ENCODE measurements around the gene CCDC152. TPM values are rescaled to one million over a fixed set of nuclear protein-coding genes. Genes with fewer than 3 reads are reported as not detected.
A peak's percentile ranks its signal among the peaks of the same experiment; 100 is the strongest.

Gene CCDC152
- total and polyA plus RNA-seq, 2 of the 13 experiments (the other 11 are each of a cell fraction or from before 2014, with no cell fraction given), result 0.20 to 0.36 TPM

DNA sequence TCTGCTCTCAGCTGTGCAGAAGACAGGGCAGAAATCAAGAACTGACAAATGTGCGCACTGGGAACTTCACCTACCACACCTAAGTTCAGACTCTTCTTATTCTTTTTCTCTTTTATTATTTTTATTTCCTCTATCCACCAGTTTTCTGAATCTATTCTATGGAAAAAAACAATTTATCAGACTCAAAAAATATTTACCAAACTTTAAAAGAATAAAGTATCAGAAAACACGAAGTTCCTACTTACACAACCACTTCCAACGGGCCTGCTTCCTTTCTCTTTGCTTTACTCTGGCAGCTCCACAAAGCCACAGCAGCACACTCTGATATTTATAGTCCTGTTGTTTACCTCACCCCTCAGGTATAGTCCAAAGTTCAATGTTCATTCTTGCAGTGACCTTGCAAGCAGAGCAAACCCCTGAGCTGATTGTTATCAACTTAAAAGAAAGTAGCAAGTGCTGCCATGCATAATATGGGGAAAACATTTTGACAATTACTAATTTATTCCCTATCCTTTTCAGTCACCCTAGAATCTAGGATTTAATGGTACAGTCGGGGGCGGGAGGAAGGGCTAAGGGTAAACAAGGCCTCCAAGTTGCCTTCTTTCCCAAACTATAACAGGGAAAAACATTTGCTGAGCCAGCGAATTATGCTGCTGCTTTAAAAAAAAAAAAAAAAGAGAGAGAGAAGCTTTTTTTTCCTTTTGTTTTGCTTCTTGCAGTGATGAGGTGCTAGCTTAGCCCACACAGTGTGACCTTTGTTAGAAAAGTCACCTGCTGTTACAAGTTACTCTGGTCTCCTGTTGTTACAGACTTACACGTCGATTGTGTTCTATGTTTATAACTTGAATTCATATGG, 55.2 kb downstream of the CCDC152 start, which contains the start of gene SELENOP (continued):
- TF ChIP-seq HNF4G (IDR thresholded peaks at IDR 0.05; ENCODE audit: borderline replicate concordance, low read depth, low read length), result peak; percentile 99
- peak; percentile 96 for TF ChIP-seq HNF4G (CRISPR knock-in tag; IDR thresholded peaks at IDR 0.05; ENCODE audit: borderline replicate concordance, low read depth)
- no peak for TF ChIP-seq LCORL (IDR thresholded peaks at IDR 0.05)
- no peak for TF ChIP-seq LCORL (CRISPR knock-in tag; IDR thresholded peaks at IDR 0.05)
- TF ChIP-seq MIER3 (CRISPR knock-in tag; IDR thresholded peaks at IDR 0.05; ENCODE audit: borderline replicate concordance), result peak; percentile 87
- TF ChIP-seq ZFP90 (CRISPR knock-in tag; IDR thresholded peaks at IDR 0.05; ENCODE audit: borderline replicate concordance), result peak; percentile 76
- TF ChIP-seq ETV5 (CRISPR knock-in tag; IDR thresholded peaks at IDR 0.05; ENCODE audit: borderline replicate concordance), result peak; percentile 65; the same call in 1 of the 2 replicates
- TF ChIP-seq ZNF496 (CRISPR knock-in tag; IDR thresholded peaks at IDR 0.05; ENCODE audit: insufficient replicate concordance), result no peak
- no peak for TF ChIP-seq RBAK (CRISPR knock-in tag; IDR thresholded peaks at IDR 0.05)
- TF ChIP-seq ZNF713 (CRISPR knock-in tag; IDR thresholded peaks at IDR 0.05), result no peak
- no peak for TF ChIP-seq RAD51 (IDR thresholded peaks at IDR 0.05; ENCODE audit: borderline replicate concordance)
- TF ChIP-seq, protein P1, sequence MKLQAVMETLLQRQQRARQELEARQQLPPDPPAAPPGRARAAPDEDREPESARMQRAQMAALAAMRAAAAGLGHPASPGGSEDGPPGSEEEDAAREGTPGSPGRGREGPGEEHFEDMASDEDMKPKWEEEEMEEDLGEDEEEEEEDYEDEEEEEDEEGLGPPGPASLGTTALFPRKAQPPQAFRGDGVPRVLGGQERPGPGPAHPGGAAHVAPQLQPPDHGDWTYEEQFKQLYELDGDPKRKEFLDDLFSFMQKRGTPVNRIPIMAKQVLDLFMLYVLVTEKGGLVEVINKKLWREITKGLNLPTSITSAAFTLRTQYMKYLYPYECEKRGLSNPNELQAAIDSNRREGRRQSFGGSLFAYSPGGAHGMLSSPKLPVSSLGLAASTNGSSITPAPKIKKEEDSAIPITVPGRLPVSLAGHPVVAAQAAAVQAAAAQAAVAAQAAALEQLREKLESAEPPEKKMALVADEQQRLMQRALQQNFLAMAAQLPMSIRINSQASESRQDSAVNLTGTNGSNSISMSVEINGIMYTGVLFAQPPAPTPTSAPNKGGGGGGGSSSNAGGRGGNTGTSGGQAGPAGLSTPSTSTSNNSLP (IDR thresholded peaks at IDR 0.05; ENCODE audit: low read depth, low read length), result peak; percentile 77
- TF ChIP-seq, protein P2, sequence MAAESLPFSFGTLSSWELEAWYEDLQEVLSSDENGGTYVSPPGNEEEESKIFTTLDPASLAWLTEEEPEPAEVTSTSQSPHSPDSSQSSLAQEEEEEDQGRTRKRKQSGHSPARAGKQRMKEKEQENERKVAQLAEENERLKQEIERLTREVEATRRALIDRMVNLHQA (CRISPR knock-in tag; IDR thresholded peaks at IDR 0.05), result no peak
- TF ChIP-seq IKZF1 (IDR thresholded peaks at IDR 0.05), result no peak
- TF ChIP-seq SRY (CRISPR knock-in tag; IDR thresholded peaks at IDR 0.05), result no peak
- TF ChIP-seq, protein P3, sequence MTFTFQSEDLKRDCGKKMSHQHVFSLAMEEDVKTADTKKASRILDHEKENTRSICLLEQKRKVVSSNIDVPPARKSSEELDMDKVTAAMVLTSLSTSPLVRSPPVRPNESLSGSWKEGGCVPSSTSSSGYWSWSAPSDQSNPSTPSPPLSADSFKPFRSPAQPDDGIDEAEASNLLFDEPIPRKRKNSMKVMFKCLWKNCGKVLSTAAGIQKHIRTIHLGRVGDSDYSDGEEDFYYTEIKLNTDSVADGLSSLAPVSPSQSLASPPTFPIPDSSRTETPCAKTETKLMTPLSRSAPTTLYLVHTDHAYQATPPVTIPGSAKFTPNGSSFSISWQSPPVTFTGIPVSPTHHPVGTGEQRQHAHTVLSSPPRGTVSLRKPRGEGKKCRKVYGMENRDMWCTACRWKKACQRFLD (CRISPR knock-in tag; IDR thresholded peaks at IDR 0.05; ENCODE audit: borderline replicate concordance), result no peak
- TF ChIP-seq PHF8 (CRISPR knock-in tag; IDR thresholded peaks at IDR 0.05), result peak; percentile 53; the same call in 1 of the 2 replicates
- TF ChIP-seq, protein P4, sequence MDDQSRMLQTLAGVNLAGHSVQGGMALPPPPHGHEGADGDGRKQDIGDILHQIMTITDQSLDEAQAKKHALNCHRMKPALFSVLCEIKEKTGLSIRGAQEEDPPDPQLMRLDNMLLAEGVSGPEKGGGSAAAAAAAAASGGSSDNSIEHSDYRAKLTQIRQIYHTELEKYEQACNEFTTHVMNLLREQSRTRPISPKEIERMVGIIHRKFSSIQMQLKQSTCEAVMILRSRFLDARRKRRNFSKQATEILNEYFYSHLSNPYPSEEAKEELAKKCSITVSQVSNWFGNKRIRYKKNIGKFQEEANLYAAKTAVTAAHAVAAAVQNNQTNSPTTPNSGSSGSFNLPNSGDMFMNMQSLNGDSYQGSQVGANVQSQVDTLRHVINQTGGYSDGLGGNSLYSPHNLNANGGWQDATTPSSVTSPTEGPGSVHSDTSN (CRISPR knock-in tag; IDR thresholded peaks at IDR 0.05; ENCODE audit: borderline replicate concordance), result no peak
- no peak for TF ChIP-seq HCFC1 (IDR thresholded peaks at IDR 0.05; ENCODE audit: low read depth, low read length)
- TF ChIP-seq ATF1 (CRISPR knock-in tag; IDR thresholded peaks at IDR 0.05), result peak; percentile 59
- TF ChIP-seq MED8 (CRISPR knock-in tag; IDR thresholded peaks at IDR 0.05; ENCODE audit: insufficient replicate concordance), result peak; percentile 98
- no peak for TF ChIP-seq ZNF260 (CRISPR knock-in tag; IDR thresholded peaks at IDR 0.05; ENCODE audit: borderline replicate concordance, low read depth)
- TF ChIP-seq ZSCAN21 (CRISPR knock-in tag; IDR thresholded peaks at IDR 0.05; ENCODE audit: borderline replicate concordance), result no peak
- TF ChIP-seq FOXK2 (IDR thresholded peaks at IDR 0.05), result peak; percentile 92
- TF ChIP-seq CCAR2 (optimal IDR thresholded peaks at IDR 0.05; ENCODE audit: low read depth, low read length), result no peak
- no peak for TF ChIP-seq ZNF841 (CRISPR knock-in tag; IDR thresholded peaks at IDR 0.05; ENCODE audit: borderline replicate concordance)
- peak; percentile 88 for TF ChIP-seq ZNF264 (CRISPR knock-in tag; IDR thresholded peaks at IDR 0.05)
- peak; percentile 98 to 100 for TF ChIP-seq POLR2A (IDR thresholded peaks at IDR 0.05; ENCODE audit: insufficient read depth in 1 of 2, low read depth in 2 of 2, low read length in 2 of 2)
- no peak for TF ChIP-seq SP2 (CRISPR knock-in tag; IDR thresholded peaks at IDR 0.05)

Data from HepG2 (cell line).